ENCODE data around the gene ATL1.

ATL1 gene

GRCh38 chr14:50600849-50601248 lies 40.9 kb downstream of the ATL1 start:
- no peaks in the 10 kb centered on the region for H3K27me3 ChIP-seq (ENCODE audit: insufficient read depth, low read length, poor library complexity)
- no peak overlapping the region for H3K27ac ChIP-seq (ENCODE audit: low read length)
- H3K9me3 ChIP-seq (ENCODE audit: insufficient read depth, low read length, severe bottlenecking) = no peaks in the 10 kb centered on the region
- H3K4me2 ChIP-seq (ENCODE audit: insufficient read depth, low read length) = no peak overlapping the region
- no peaks in the 10 kb centered on the region for H4K20me1 ChIP-seq (ENCODE audit: insufficient read depth, low read length)
- no peak overlapping the region for H3K9ac ChIP-seq (ENCODE audit: low read depth, low read length)
- no peaks in the 10 kb centered on the region for H3K4me1 ChIP-seq (ENCODE audit: insufficient read depth, low read length)
- DNase-seq (no peak), ATAC-seq (ENCODE audit: insufficient read depth, low read depth) (no peak)
- H3K79me2 ChIP-seq (ENCODE audit: insufficient read depth, low read length) = no peaks in the 10 kb centered on the region
- no peak overlapping the region for H3K4me3 ChIP-seq (ENCODE audit: low read depth in 1 of 2, low read length in 2 of 2)
- no peaks in the 10 kb centered on the region for H3K36me3 ChIP-seq (ENCODE audit: insufficient read depth, low read length)
- no peak for TF ChIP-seq EZH2 (IDR thresholded peaks at IDR 0.05; ENCODE audit: borderline replicate concordance, low read depth, low read length, severe bottlenecking)
- TF ChIP-seq CTCF (IDR thresholded peaks at IDR 0.05; ENCODE audit: borderline replicate concordance, extremely low read depth, low read length, poor library complexity, severe bottlenecking) = no peak
- H2AFZ ChIP-seq (ENCODE audit: low read depth, low read length) = no peak overlapping the region

DNA sequence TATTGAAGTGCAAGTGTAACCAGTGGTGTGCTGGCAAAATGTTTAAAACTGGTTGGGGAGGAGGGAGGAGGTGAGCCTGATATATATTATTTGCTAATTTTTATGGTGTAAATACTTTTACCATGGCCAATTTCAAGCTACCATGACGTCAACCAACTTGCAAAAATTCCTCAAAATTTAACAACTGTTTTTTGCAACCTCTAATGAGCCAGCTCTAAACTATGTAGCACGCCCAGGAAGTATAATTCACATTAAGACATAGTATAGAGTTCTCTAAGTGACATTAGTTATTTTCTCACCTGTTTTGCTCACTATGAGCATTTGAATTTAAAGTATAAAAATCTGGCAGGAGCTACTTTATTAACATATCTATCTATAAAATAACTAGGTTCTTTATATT lies 41.4 kb downstream of the ATL1 start:
- Histone ChIP-seq H3K27ac (ENCODE audit: low read length) (no peak overlapping the region), H3K9ac (ENCODE audit: low read depth, low read length) (no peak overlapping the region), H4K20me1 (ENCODE audit: insufficient read depth, low read length) (no peaks in the 10 kb centered on the region), H3K4me3 (ENCODE audit: low read depth in 1 of 2, low read length in 2 of 2) (no peak overlapping the region), H3K4me1 (ENCODE audit: insufficient read depth, low read length) (no peaks in the 10 kb centered on the region), H2AFZ (ENCODE audit: low read depth, low read length) (no peak overlapping the region), H3K4me2 (ENCODE audit: insufficient read depth, low read length) (no peak overlapping the region), H3K79me2 (ENCODE audit: insufficient read depth, low read length) (no peaks in the 10 kb centered on the region), H3K9me3 (ENCODE audit: insufficient read depth, low read length, severe bottlenecking) (no peaks in the 10 kb centered on the region), H3K36me3 (ENCODE audit: insufficient read depth, low read length) (no peaks in the 10 kb centered on the region), H3K27me3 (ENCODE audit: insufficient read depth, low read length, poor library complexity) (no peaks in the 10 kb centered on the region)
- ATAC-seq (ENCODE audit: insufficient read depth, low read depth) (no peak), DNase-seq (no peak)
- no peak for TF ChIP-seq CTCF (IDR thresholded peaks at IDR 0.05; ENCODE audit: borderline replicate concordance, extremely low read depth, low read length, poor library complexity, severe bottlenecking)
- no peak for TF ChIP-seq EZH2 (IDR thresholded peaks at IDR 0.05; ENCODE audit: borderline replicate concordance, low read depth, low read length, severe bottlenecking)

- DNase-seq (no peak), ATAC-seq (ENCODE audit: insufficient read depth, low read depth) (no peak)
- Histone ChIP-seq H3K9ac (ENCODE audit: low read depth, low read length) (no peak overlapping the region), H3K79me2 (ENCODE audit: insufficient read depth, low read length) (no peaks in the 10 kb centered on the region), H3K4me2 (ENCODE audit: insufficient read depth, low read length) (no peak overlapping the region), H3K4me3 (ENCODE audit: low read depth in 1 of 2, low read length in 2 of 2) (no peak overlapping the region), H3K9me3 (ENCODE audit: insufficient read depth, low read length, severe bottlenecking) (no peaks in the 10 kb centered on the region), H3K27ac (ENCODE audit: low read length) (no peak overlapping the region), H3K4me1 (ENCODE audit: insufficient read depth, low read length) (no peaks in the 10 kb centered on the region), H2AFZ (ENCODE audit: low read depth, low read length) (no peak overlapping the region), H4K20me1 (ENCODE audit: insufficient read depth, low read length) (no peaks in the 10 kb centered on the region), H3K36me3 (ENCODE audit: insufficient read depth, low read length) (no peaks in the 10 kb centered on the region), H3K27me3 (ENCODE audit: insufficient read depth, low read length, poor library complexity) (no peaks in the 10 kb centered on the region)
- no peak for TF ChIP-seq CTCF (IDR thresholded peaks at IDR 0.05; ENCODE audit: borderline replicate concordance, extremely low read depth, low read length, poor library complexity, severe bottlenecking)
- TF ChIP-seq EZH2 (IDR thresholded peaks at IDR 0.05; ENCODE audit: borderline replicate concordance, low read depth, low read length, severe bottlenecking) = no peak
Observed at GRCh38 chr14:50602035-50602434, 42.1 kb downstream of the ATL1 start.

DNA sequence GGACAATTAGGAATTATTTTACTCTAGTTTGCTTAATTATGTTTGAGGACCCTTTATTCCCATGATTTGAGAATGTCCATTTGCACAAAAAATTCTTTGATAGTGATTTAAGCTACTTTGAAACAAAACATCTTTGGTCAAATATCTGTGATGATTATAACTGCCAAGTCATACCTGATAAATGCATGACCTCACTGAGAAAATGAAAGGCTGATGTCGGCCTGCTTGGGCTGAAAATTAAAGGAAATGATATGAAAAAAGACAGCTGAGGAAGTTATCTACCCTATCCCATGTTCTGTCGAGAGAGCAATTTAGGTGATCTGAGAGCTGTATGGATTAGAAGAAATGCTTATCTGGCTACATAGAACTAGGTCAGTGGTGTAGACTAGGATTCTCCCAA lies 43.6 kb downstream of the ATL1 start:
- no peaks in the 10 kb centered on the region for H3K27me3 ChIP-seq (ENCODE audit: insufficient read depth, low read length, poor library complexity)
- H3K9me3 ChIP-seq (ENCODE audit: insufficient read depth, low read length, severe bottlenecking) = no peaks in the 10 kb centered on the region
- DNase-seq = no peak
- H3K4me3 ChIP-seq (ENCODE audit: low read depth in 1 of 2, low read length in 2 of 2) = no peak overlapping the region
- H4K20me1 ChIP-seq (ENCODE audit: insufficient read depth, low read length) = no peaks in the 10 kb centered on the region
- no peaks in the 10 kb centered on the region for H3K4me1 ChIP-seq (ENCODE audit: insufficient read depth, low read length)
- no peak overlapping the region for H3K9ac ChIP-seq (ENCODE audit: low read depth, low read length)
- no peak for TF ChIP-seq EZH2 (IDR thresholded peaks at IDR 0.05; ENCODE audit: borderline replicate concordance, low read depth, low read length, severe bottlenecking)
- no peak for TF ChIP-seq CTCF (IDR thresholded peaks at IDR 0.05; ENCODE audit: borderline replicate concordance, extremely low read depth, low read length, poor library complexity, severe bottlenecking)
- ATAC-seq (ENCODE audit: insufficient read depth, low read depth) = no peak
- H3K4me2 ChIP-seq (ENCODE audit: insufficient read depth, low read length) = no peak overlapping the region
- no peaks in the 10 kb centered on the region for H3K79me2 ChIP-seq (ENCODE audit: insufficient read depth, low read length)
- H3K27ac ChIP-seq (ENCODE audit: low read length) = no peak overlapping the region
- no peak overlapping the region for H2AFZ ChIP-seq (ENCODE audit: low read depth, low read length)
- no peaks in the 10 kb centered on the region for H3K36me3 ChIP-seq (ENCODE audit: insufficient read depth, low read length)
